Lower leg skin (tissue), 3 donors: ENCODE measurements around the gene MEGF6.

Source experiments
- POLR2A ChIP-seq, 2 donors: fragments of 450-650 bp; IDR thresholded peaks; one replicate each; pipeline ENCODE4 v1.6.1; 2016 to 2017; ENCODE audit warnings: antibody characterized with exemption in 2 of 2, mild to moderate bottlenecking in 1 of 2, moderate library complexity in 1 of 2
- TF ChIP-seq, protein P1 (sequence below), 3 donors: fragments of 450-650 bp; IDR thresholded peaks; one replicate each; pipeline ENCODE4 v1.5.1; 2016; ENCODE audit warnings: antibody characterized with exemption in 3 of 3, mild to moderate bottlenecking in 3 of 3, moderate library complexity in 2 of 3

- TF ChIP-seq, protein P1, sequence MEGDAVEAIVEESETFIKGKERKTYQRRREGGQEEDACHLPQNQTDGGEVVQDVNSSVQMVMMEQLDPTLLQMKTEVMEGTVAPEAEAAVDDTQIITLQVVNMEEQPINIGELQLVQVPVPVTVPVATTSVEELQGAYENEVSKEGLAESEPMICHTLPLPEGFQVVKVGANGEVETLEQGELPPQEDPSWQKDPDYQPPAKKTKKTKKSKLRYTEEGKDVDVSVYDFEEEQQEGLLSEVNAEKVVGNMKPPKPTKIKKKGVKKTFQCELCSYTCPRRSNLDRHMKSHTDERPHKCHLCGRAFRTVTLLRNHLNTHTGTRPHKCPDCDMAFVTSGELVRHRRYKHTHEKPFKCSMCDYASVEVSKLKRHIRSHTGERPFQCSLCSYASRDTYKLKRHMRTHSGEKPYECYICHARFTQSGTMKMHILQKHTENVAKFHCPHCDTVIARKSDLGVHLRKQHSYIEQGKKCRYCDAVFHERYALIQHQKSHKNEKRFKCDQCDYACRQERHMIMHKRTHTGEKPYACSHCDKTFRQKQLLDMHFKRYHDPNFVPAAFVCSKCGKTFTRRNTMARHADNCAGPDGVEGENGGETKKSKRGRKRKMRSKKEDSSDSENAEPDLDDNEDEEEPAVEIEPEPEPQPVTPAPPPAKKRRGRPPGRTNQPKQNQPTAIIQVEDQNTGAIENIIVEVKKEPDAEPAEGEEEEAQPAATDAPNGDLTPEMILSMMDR (IDR thresholded peaks at IDR 0.05), result no peak
- no peak for TF ChIP-seq POLR2A (IDR thresholded peaks at IDR 0.05)
These were observed 92.6 kb downstream of the MEGF6 start for GRCh38 chr1:3518756-3519155.
